B cell (primary cell): ENCODE results near the gene COX5B. TPM values are rescaled to one million over a fixed set of nuclear protein-coding genes. Genes with fewer than 3 reads are reported as not detected.

ENCODE experiments used
- ATAC-seq: fragments of 200-7000 bp; cut with Tn5 transposase; one replicate; pipeline ENCODE4 v1.10.0; 2021; ENCODE audit warnings: low read depth, mild to moderate bottlenecking, moderate number of reproducible peaks, moderate library complexity
- CTCF ChIA-PET: fragments of 350-600 bp; sonication (Branson Sonifier 250); formaldehyde crosslinking; loops from one replicate; lab custom pipeline; 2021; ENCODE audit warnings: antibody characterized with exemption, inconsistent platforms; lab: Charles Lee
- POLR2A ChIA-PET: fragments of 350-600 bp; sonication (Branson Sonifier 250); formaldehyde crosslinking; loops from one replicate; lab custom pipeline; 2021; ENCODE audit warnings: antibody characterized with exemption; lab: Charles Lee
- DNase-seq: peaks from one replicate; pipeline ENCODE4 v3.0.0; 2013
- H2AFZ ChIP-seq: 2 replicates; pipeline ENCODE4 v1.6.1; 2012; ENCODE audit warnings: mild to moderate bottlenecking, low read depth, low read length; ENCODE audit not compliant: insufficient read depth, poor library complexity, severe bottlenecking
- H3K27ac ChIP-seq, 2 donors: 1 replicate in 1 of 2; 2 replicates in 1 of 2; pipeline ENCODE4 v1.5.1; 2012 to 2013; ENCODE audit warnings: low read length in 2 of 2, mild to moderate bottlenecking in 2 of 2, moderate library complexity in 1 of 2
- H3K27me3 ChIP-seq, 4 experiments: fragments of 200-600 bp in 1 of 4; sonication (generic) in 1 of 4; replicated peaks in 1 of 4; 1 replicate in 2 of 4; 2 replicates in 2 of 4; pipeline versions ENCODE4 v1.6.1 to v1.7.0; 2013 to 2016; ENCODE audit warnings: low read length in 3 of 4, mild to moderate bottlenecking in 2 of 4, mixed read lengths in 1 of 4, moderate library complexity in 1 of 4; ENCODE audit not compliant: insufficient read depth in 4 of 4, control insufficient read depth in 3 of 4; ENCODE audit errors: control extremely low read depth in 1 of 4
- H3K36me3 ChIP-seq, 2 experiments: replicated peaks in 1 of 2; 1 replicate in 1 of 2; 2 replicates in 1 of 2; pipeline versions ENCODE4 v1.6.1 to v1.7.1; 2013; ENCODE audit warnings: low read length in 1 of 2; ENCODE audit not compliant: insufficient read depth in 2 of 2, control insufficient read depth in 1 of 2; ENCODE audit errors: control extremely low read depth in 1 of 2, extremely low read depth in 1 of 2
- H3K4me1 ChIP-seq, 2 donors: fragments of 200-600 bp in 1 of 2; sonication (generic) in 1 of 2; 1 replicate in 1 of 2; 2 replicates in 1 of 2; pipeline versions ENCODE4 v1.5.1 to v1.6.1; 2013 to 2017; ENCODE audit warnings: low read length in 2 of 2; ENCODE audit not compliant: control insufficient read depth in 2 of 2, insufficient read depth in 2 of 2
- H3K4me2 ChIP-seq: replicated peaks from 2 replicates; pipeline ENCODE3; 2012; ENCODE audit warnings: mild to moderate bottlenecking, low read depth, low read length; ENCODE audit not compliant: poor library complexity, severe bottlenecking
- H3K4me3 ChIP-seq, 5 experiments: fragments of 200-600 bp in 1 of 5; sonication (generic) in 1 of 5; 1 replicate in 3 of 5; 2 replicates in 2 of 5; pipeline versions ENCODE4 v1.5.1 to v1.7.0; 2011 to 2016; ENCODE audit warnings: low read length in 4 of 5, mild to moderate bottlenecking in 4 of 5, low read depth in 2 of 5, control low read depth in 1 of 5, moderate library complexity in 1 of 5; ENCODE audit not compliant: insufficient read depth in 1 of 5; ENCODE audit errors: control extremely low read depth in 1 of 5, extremely low read depth in 1 of 5
- H3K79me2 ChIP-seq: fragments of 200-600 bp; sonication (generic); one replicate; pipeline ENCODE4 v1.6.0; 2016; ENCODE audit warnings: low read length; ENCODE audit not compliant: control insufficient read depth, insufficient read depth
- H3K9ac ChIP-seq: fragments of 200-600 bp; sonication (generic); 2 replicates; pipeline ENCODE4 v1.6.1; 2017; ENCODE audit warnings: mild to moderate bottlenecking, low read length, moderate library complexity
- H3K9me3 ChIP-seq, 3 donors: one replicate each; pipeline versions ENCODE4 v1.6.1 to v1.7.1; 2013; ENCODE audit warnings: low read length in 2 of 3; ENCODE audit not compliant: control insufficient read depth in 2 of 3, insufficient read depth in 1 of 3; ENCODE audit errors: control extremely low read depth in 1 of 3
- H4K20me1 ChIP-seq: 2 replicates; pipeline ENCODE4 v1.6.0; 2012; ENCODE audit warnings: mild to moderate bottlenecking, low read length; ENCODE audit not compliant: insufficient read depth, control insufficient read depth, poor library complexity, severe bottlenecking
- H3K27ac Mint-ChIP-seq: one replicate; pipeline ENCODE4 v1.8.0; 2021; ENCODE audit warnings: mixed read lengths
- H3K27me3 Mint-ChIP-seq: one replicate; pipeline ENCODE4 v1.8.0; 2021; ENCODE audit warnings: mixed read lengths
- H3K4me1 Mint-ChIP-seq: one replicate; pipeline ENCODE4 v1.8.0; 2021; ENCODE audit warnings: mixed read lengths
- H3K4me3 Mint-ChIP-seq: one replicate; pipeline ENCODE4 v1.8.0; 2021; ENCODE audit warnings: mixed read lengths
- H3K9me3 Mint-ChIP-seq: one replicate; pipeline ENCODE4 v1.8.0; 2022; ENCODE audit warnings: mixed read lengths; ENCODE audit not compliant: insufficient read depth
- CTCF ChIP-seq: fragments of 200-600 bp; IDR thresholded peaks from one replicate; pipeline ENCODE4 v1.8.0; 2022; ENCODE audit warnings: antibody characterized with exemption, mild to moderate bottlenecking
- EZH2 ChIP-seq: IDR thresholded peaks from 2 replicates; pipeline ENCODE4 v1.6.1; 2012; ENCODE audit warnings: borderline replicate concordance, low read depth, mild to moderate bottlenecking, moderate library complexity, low read length; ENCODE audit not compliant: insufficient read depth, poor library complexity, severe bottlenecking
- WGBS: methylation state at CpG from one replicate; pipeline ENCODE4 v1.1.5; 2013; ENCODE audit warnings: missing lambda C conversion rate; ENCODE audit not compliant: insufficient coverage; 5-methylcytosine and 5-hydroxymethylcytosine counted together
- intact Hi-C: fragments of 100-400 bp; cut with micrococcal nuclease; formaldehyde crosslinking; loops from one replicate; pipeline ENCODE4 v1.10.0; 2022
- polyA plus RNA-seq: library from polyadenylated mRNA; depleted of rRNA; stranded (reverse); fragments of >200 nt; gene quantifications from 2 replicates; pipeline ENCODE4 v1.2.3, GENCODE V29; 2012
- total RNA-seq, 2 donors: library from RNA; stranded (reverse); fragments of 120-200 nt in 1 of 2; gene quantifications; 1 replicate in 1 of 2; 2 replicates in 1 of 2; pipeline versions ENCODE4 v1.2.3 to v1.2.4, GENCODE V29; 2013 to 2022

The COX5B gene
- total and polyA plus RNA-seq, 2 donors (not counting 1 experiment from before 2014, with no cell fraction given), result 111 to 164 TPM

DNA sequence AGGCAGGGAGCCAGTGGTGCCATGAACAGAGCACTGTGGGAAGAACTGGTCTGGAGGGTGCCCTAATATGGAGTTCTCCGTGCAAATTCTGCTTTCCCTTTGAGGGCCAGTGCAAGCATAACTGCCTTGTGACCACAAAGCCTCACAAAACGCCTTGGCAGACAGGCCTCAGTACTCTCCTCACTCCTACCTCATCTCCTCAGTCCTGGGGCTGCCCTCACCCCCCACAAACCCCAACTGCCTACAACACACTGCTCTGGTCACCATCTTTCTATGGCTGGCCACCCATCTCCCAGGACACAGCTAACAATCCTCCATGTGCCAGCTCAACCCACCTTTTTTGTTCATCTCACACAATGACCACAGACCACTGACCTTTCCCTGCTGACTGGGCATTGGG lies 8.9 kb downstream of the COX5B start:
- H3K4me3 ChIP-seq, result no peak overlapping the region
- 87% methylated on average over 1 of the region's 2 CpGs for WGBS
- ATAC-seq, result no peak
- peaks cover 1% of the 10 kb centered on the region for H3K79me2 ChIP-seq
- H2AFZ ChIP-seq, result no peak overlapping the region
- ChIA-PET POLR2A (no interaction called here), CTCF (no interaction called here)
- no peaks in the 10 kb centered on the region for H3K9me3 ChIP-seq
- intact Hi-C loops, result no loop called here
- H3K4me1 Mint-ChIP-seq, result peaks cover under 1% of the 10 kb centered on the region
- no peak overlapping the region for H3K4me3 Mint-ChIP-seq
- peaks cover 6% of the 10 kb centered on the region for H4K20me1 ChIP-seq
- H3K9me3 Mint-ChIP-seq, result no peaks in the 10 kb centered on the region
- no peak for DNase-seq
- TF ChIP-seq EZH2, result no peak
- TF ChIP-seq CTCF, result no peak
- no peak overlapping the region for H3K27ac ChIP-seq
- no peak overlapping the region for H3K4me2 ChIP-seq
- no peaks in the 10 kb centered on the region for H3K27me3 ChIP-seq
- H3K4me1 ChIP-seq, result no peaks in the 10 kb centered on the region
- no peak overlapping the region for H3K9ac ChIP-seq
- H3K36me3 ChIP-seq, result peaks cover 0 to 30% of the 10 kb centered on the region in 2 experiments
- no peak overlapping the region for H3K27ac Mint-ChIP-seq
- no peaks in the 10 kb centered on the region for H3K27me3 Mint-ChIP-seq

- Mint-ChIP-seq H3K9me3 (no peaks in the 10 kb centered on the region), H3K4me3 (no peak overlapping the region), H3K4me1 (peaks cover 9% of the 10 kb centered on the region), H3K27ac (no peak overlapping the region), H3K27me3 (no peaks in the 10 kb centered on the region)
- WGBS, result 96% methylated on average over 4 of the region's 7 CpGs
- no peak for DNase-seq
- CTCF ChIA-PET, result no interaction called here
- Histone ChIP-seq H4K20me1 (peaks cover 19% of the 10 kb centered on the region), H3K27me3 (no peaks in the 10 kb centered on the region), H3K9me3 (no peaks in the 10 kb centered on the region), H3K4me3 (no peak overlapping the region), H3K9ac (no peak overlapping the region), H3K79me2 (peaks cover 15% of the 10 kb centered on the region), H2AFZ (no peak overlapping the region), H3K4me2 (no peak overlapping the region), H3K4me1 (peaks cover 0 to 4% of the 10 kb centered on the region in 2 donors), H3K36me3 (peaks cover 0 to 35% of the 10 kb centered on the region in 2 experiments), H3K27ac (no peak overlapping the region)
- no peak for TF ChIP-seq EZH2
- TF ChIP-seq CTCF, result no peak
- intact Hi-C loops, result no loop called here
- no peak for ATAC-seq
- POLR2A ChIA-PET, result no interaction called here
These were observed 10.4 kb downstream of the COX5B start for GRCh38 chr2:97656129-97656755.
